HG03442 (cell line): ENCODE data around the gene RASL11B.

Experiments used
- ATAC-seq: cut with Tn5 transposase; IDR thresholded peaks from one replicate; pipeline ENCODE4 v1.9.1; 2021; ENCODE audit warnings: mild to moderate bottlenecking, moderate library complexity; ENCODE audit not compliant: unreplicated experiment

The RASL11B gene

GRCh38 chr4:52870225-52870624 is 8.1 kb downstream of the RASL11B start:
- ATAC-seq = no peak

DNA sequence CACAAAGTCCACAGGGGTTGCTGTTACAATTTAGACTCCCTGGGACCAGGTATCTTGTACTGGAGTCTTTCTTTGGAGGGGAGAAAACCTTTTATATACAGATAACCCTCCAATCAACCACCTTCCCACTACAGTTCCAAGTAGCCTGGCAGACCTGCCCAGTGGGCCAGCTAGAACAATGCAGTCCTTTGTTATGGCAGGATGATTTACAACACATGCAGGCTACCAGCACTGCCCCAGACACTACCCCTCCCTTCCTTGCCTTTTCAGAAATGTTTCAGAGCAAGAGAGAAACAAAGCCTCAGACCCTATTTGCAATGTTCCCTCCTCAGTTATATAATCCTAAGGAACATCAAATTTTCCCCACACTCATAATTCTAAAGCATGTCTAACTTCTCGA is 11.1 kb downstream of the RASL11B start:
- ATAC-seq = no peak

DNA sequence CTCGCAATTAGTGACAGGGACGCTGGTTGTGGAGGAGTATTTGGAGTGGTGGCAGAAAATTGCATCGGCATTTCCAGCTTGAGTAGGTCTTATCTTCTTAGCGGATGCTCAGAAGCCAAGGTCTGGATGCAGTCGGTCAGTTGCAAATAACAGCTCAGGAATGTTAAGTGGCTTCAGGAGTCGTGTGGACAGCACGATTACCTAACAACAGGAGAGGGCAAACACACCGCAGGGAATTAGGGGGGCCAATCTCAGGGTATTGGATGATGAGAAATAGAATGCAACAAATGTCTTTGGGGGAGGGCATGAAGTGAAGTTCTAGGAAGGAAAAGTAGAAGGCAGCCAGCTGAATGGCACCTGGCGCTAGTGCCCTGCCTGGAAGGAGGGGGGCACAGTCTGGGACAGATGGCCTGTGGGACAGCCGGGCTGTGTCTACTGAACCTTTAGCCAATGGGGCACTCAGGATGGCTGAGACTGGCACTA is 11.8 kb downstream of the RASL11B start:
- no peak for ATAC-seq

DNA sequence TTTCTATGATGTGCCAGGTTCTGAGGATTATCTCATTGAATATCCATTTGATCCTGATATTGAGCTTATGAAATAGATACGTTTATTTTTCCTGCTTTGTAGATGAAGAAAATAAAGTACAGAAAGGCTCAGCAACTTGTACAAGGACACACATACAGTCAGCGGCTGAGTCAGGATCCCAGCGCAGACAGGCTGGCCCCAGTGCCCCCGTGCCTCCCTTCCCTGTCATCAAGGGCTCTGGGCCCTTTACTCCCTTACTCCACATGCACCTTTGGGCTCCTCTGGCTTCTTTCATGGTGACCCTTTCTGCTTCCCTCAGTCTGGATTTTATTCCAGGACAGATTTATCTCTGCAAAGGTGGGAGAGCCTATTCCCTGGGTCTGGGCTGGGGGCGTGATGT is 12.8 kb downstream of the RASL11B start:
- no peak for ATAC-seq

DNA sequence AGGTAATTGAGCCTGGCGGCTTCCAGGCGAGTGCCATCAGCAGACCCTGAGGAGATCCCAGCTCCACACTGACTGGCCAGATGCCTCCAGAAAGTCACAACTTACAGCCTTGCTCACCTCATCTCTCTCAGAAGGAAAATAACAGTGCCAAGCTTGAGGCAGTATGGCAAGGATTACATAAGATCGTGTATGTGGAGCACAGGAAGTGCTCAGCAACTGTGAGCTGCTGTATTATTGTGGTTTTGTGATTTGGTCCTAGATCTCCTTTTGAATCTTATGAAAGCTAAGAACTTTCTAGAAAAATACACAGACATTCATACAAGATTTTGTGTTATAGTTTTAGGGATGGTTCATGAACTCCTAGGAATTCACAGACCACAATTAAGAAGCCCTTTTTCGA is 14.0 kb downstream of the RASL11B start:
- ATAC-seq = no peak

- ATAC-seq = no peak
Measured at GRCh38 chr4:52877036-52877435, 14.9 kb downstream of the RASL11B start.

DNA sequence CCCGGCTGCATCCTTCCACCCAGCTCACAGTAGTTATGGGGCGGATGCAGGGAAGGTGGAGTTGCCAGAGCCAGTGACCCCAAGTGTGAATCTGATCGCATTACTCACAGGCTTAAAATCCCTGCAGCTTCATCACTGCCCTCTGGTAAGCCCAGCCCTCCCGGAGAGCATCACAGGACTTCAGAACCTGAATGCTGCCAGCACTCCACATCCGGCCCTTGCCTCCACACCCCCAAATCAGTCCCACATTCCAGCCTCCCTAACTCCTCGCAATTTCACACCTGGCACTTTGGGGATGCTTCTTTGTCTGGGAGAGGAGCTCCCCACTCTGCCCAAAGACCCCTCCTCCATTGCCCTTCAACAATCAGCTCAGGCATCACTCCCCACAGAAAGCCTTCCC is 15.6 kb downstream of the RASL11B start:
- no peak for ATAC-seq

DNA sequence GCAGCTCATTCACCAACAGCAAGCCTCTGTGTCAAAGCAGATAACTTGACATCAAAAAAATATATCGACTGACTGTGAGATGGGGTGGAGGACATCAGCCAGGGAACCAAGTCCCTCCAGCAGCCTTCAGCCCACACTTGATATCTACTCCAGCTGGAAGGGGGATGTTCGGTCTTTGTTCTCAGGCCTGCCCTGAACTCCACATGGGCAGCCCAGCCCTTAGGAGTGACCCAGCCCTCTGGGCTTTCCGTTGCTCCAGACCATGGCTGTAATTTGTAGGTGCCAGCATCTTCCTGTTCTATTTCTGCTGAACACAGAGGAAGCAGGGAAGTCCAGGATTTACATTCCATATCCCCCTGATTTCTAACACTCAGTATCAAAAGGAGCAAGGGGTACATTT is 17.4 kb downstream of the RASL11B start:
- no peak for ATAC-seq

DNA sequence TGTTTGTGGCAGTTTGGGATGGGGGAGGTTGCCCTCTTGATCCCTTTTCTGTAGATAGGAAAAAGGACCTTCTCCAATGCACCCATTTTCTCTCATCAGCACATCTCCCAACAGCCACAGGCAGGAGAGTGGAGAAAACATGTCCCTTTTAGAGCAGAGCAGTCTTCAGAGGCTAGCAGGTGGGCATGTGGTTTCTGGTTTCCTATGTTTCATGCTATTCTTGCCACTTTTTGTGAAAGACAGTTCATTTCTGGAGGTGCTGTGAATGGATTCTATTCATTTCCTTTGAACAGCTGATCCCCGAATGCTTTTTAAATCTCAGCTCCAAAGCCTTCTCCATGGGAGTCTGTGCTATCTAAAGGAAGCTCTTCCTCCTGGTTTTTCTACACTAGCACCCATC is 18.9 kb downstream of the RASL11B start:
- ATAC-seq = no peak

GRCh38 chr4:52883183-52883621 is 21.1 kb downstream of the RASL11B start:
- no peak for ATAC-seq

DNA sequence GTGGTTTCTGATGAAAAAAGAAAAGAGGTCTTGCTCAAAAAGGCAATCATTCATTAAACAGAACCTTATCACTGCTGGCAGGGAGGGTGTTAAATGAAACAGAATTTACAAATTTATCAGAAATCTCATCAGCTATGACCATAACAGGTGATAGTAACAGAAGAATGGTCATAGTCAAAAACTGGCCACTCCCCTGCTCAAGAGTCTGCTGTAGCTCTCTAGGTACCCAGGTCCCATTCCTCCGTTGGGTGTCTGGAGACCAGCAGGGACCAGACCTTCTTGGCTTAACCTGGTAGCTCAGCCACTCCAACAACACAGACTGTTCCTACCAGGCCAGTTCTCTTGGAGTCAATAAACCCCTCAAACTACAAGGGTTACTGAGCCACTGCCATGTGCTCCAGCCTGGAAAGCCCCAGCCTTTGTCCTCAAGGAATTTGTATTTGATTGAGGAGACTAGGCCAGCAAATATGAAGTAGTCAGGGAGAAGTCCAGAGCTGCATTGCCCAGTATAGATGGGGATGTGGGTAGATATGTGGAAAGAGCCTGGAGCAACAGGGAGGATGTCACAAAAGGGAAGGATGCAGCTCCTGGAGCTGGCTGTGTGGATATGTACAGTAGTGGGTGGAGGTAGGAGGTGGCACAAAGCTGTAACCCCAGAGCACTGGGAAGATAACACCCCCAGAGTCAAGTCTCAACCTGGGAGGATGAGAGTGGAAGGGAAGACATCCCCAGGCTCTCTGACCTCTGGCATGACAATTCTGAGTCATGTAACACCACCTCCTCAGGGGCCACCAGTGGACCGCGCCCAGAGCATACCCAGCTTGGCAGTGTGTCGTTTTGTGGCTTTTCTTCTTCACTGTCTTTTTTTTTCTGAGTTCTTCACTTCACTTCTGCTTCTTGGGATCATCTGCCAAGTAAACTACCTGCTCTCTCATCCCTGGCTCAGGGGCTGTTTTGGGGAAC is 21.9 kb downstream of the RASL11B start:
- no peak for ATAC-seq

- no peak for ATAC-seq
Measured at GRCh38 chr4:52884994-52885393, 22.9 kb downstream of the RASL11B start.

- no peak for ATAC-seq
Measured at GRCh38 chr4:52889354-52889753, 27.2 kb downstream of the RASL11B start.

DNA sequence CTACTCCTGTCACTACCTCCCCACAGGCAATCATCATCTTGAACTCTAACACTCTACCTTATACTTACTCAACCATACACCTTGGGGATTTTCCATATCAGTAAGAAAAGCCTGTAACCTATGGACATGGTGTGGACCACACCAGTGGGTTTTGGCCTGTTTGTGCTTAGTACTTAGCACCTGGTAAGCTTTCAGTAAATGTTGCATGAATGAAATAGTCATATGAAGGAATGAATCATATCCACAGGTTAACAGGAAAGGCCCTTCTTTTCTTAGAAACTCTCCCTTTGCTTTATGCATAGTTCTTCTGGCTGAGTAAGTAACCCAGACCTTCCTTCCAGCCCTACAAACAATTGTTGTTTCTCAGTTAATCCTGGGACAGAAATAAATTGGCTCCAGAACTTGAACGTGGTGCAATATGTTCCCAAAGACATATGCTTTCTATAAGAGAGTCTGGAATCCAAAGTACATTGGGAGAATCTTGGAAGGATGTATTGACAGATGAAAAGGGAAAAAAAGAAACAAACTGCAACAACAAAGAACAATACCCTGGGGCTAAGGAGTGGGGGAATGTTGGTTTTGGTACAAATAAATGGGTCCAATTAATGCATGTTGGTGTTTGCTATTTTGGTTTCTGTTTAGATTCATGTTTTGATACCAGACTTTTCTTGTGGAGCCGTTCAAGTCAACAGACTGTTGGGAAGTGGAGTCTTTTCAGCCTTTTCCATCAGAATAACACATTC is 27.8 kb downstream of the RASL11B start:
- ATAC-seq = no peak

DNA sequence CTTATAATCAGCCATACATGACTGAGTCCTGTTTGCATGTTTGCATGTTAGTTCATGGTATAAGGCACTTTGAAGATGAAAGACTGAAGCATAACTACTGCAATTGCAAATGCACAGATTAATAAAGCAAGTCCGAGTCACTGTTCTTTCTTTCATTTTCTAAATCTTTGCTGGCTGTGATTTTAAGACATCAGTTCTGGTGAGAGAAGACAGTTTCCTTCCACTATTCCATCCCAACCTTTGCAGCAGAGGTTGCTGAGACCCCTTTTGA is 28.3 kb downstream of the RASL11B start:
- ATAC-seq = no peak

GRCh38 chr4:52891743-52892142 is 29.6 kb downstream of the RASL11B start:
- ATAC-seq = no peak

GRCh38 chr4:52892880-52893279 is 30.8 kb downstream of the RASL11B start:
- ATAC-seq = no peak

DNA sequence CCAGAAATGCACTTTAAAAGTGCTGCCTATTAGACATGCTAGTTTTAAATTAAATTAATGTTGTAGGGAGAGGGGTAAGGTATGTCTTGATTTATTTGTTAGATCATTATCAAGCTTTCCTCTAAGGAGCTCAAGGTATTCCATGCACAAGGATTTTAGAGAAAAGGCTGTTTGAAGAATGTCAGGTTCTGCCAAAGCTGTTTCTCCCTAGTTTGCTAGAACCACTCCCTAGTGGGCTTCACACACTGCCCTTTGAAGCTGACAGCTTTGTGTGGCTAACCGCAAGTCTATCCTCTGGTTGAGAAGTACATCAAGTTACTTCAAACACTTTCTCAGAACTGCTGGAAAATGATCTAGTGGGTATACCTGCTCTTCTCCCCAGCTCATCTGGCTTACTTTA is 32.3 kb downstream of the RASL11B start:
- ATAC-seq = no peak

GRCh38 chr4:52903273-52903672 is 41.2 kb downstream of the RASL11B start:
- ATAC-seq = no peak

- no peak for ATAC-seq
Measured at GRCh38 chr4:52904421-52904820, 42.3 kb downstream of the RASL11B start.

- ATAC-seq = no peak
Measured at GRCh38 chr4:52907510-52907909, 45.4 kb downstream of the RASL11B start.

DNA sequence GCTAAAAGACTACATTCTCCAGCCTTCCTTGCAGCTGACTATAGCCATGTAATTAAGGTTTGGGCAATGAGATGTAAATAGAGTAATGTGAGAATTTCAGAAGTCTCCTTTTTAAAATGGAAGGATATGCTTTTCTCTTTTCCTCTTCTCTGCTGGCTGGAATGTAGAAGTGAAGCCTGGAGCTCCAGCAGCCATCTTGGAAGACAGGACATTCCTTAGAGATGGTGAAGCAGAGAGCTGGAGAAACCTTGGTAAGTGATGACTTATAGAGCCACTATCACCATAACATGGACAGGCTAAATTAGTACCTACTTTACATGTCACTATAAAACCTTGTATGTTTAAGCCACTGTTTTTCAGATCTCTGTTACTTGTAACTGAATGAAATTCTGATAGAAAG is 48.0 kb downstream of the RASL11B start:
- ATAC-seq = no peak
